HL-60 (cell line): Measurements from ENCODE around the gene BPHL.

ENCODE experiments used
- DNase-seq, 2 experiments: peaks; one replicate each; pipeline ENCODE4 v3.0.0-alpha.2; 2010 to 2020; ENCODE audit warnings: low read depth in 1 of 2, low spot score in 1 of 2
- H3K27ac ChIP-seq: fragments of 250-450 bp; sonication (Bioruptor Pico); replicated peaks from 2 replicates; pipeline ENCODE4 v1.5.1; 2020; ENCODE audit warnings: mild to moderate bottlenecking, moderate library complexity
- H3K27me3 ChIP-seq: fragments of 250-450 bp; sonication (Bioruptor Pico); 2 replicates; pipeline ENCODE4 v1.5.1; 2021; ENCODE audit warnings: mild to moderate bottlenecking, moderate library complexity; ENCODE audit not compliant: insufficient read depth, poor library complexity, severe bottlenecking
- H3K4me3 ChIP-seq: replicated peaks from 2 replicates; pipeline ENCODE4 v1.5.1; 2011; ENCODE audit warnings: mild to moderate bottlenecking, control low read depth, low read length; ENCODE audit not compliant: insufficient read depth
- GABPA ChIP-seq: IDR thresholded peaks from 2 replicates; pipeline ENCODE4 v1.6.1; 2012; ENCODE audit warnings: low read depth
- POLR2AphosphoS5 ChIP-seq: IDR thresholded peaks from 2 replicates; pipeline ENCODE4 v1.6.1; 2012; ENCODE audit warnings: low read depth
- SPI1 ChIP-seq: IDR thresholded peaks from 2 replicates; pipeline ENCODE4 v1.6.1; 2012; ENCODE audit warnings: low read depth, mild to moderate bottlenecking, borderline replicate concordance
- TF ChIP-seq, protein P1 (sequence below): IDR thresholded peaks from 2 replicates; pipeline ENCODE4 v1.6.1; 2012; ENCODE audit warnings: low read depth; ENCODE audit not compliant: insufficient replicate concordance
- TF ChIP-seq, protein P2 (sequence below): IDR thresholded peaks from one replicate; pipeline ENCODE4 v1.5.1; 2011; ENCODE audit warnings: low read length, control low read depth, inconsistent platforms; ENCODE audit not compliant: insufficient read depth

The BPHL gene

DNA sequence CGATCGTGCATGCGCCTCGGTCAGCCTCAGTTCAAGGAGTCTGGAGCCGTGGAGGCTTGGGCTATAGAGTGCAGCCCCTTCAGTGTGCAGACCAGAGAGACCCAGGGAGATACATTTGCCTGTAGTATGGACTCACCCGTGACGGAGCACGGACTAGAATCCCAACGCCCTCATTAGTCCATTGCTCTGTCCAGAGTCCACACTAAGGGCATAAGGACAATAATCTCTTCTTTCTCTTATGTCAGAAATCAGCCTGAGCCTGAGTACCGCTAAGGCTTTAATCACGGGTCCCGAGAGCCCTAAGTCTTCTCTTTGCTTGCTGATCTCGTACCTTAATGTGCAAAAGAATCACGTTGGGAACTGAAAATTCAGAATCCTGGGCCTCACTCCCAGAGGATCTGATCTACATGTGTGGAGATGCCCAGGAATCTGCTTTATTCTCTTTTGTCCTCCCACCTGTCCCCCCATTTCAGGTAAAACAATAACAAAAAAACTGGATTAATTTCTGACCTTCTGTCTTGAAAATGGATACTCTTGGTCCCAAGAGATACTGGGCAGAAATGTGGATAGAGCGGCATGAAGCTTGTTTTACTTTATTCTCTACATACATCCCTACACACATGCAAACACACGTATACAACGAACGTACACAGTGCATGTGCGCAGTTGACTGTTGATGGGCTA is 671 bp downstream of the BPHL start:
- peak overlapping the region; percentile 80 for H3K4me3 ChIP-seq
- H3K27me3 ChIP-seq: no peaks in the 10 kb centered on the region
- no peak for DNase-seq
- no peak overlapping the region for H3K27ac ChIP-seq
- TF ChIP-seq, protein P1, sequence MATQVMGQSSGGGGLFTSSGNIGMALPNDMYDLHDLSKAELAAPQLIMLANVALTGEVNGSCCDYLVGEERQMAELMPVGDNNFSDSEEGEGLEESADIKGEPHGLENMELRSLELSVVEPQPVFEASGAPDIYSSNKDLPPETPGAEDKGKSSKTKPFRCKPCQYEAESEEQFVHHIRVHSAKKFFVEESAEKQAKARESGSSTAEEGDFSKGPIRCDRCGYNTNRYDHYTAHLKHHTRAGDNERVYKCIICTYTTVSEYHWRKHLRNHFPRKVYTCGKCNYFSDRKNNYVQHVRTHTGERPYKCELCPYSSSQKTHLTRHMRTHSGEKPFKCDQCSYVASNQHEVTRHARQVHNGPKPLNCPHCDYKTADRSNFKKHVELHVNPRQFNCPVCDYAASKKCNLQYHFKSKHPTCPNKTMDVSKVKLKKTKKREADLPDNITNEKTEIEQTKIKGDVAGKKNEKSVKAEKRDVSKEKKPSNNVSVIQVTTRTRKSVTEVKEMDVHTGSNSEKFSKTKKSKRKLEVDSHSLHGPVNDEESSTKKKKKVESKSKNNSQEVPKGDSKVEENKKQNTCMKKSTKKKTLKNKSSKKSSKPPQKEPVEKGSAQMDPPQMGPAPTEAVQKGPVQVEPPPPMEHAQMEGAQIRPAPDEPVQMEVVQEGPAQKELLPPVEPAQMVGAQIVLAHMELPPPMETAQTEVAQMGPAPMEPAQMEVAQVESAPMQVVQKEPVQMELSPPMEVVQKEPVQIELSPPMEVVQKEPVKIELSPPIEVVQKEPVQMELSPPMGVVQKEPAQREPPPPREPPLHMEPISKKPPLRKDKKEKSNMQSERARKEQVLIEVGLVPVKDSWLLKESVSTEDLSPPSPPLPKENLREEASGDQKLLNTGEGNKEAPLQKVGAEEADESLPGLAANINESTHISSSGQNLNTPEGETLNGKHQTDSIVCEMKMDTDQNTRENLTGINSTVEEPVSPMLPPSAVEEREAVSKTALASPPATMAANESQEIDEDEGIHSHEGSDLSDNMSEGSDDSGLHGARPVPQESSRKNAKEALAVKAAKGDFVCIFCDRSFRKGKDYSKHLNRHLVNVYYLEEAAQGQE: no peak
- TF ChIP-seq GABPA (no peak), SPI1 (no peak), POLR2AphosphoS5 (no peak)
- TF ChIP-seq, protein P2, sequence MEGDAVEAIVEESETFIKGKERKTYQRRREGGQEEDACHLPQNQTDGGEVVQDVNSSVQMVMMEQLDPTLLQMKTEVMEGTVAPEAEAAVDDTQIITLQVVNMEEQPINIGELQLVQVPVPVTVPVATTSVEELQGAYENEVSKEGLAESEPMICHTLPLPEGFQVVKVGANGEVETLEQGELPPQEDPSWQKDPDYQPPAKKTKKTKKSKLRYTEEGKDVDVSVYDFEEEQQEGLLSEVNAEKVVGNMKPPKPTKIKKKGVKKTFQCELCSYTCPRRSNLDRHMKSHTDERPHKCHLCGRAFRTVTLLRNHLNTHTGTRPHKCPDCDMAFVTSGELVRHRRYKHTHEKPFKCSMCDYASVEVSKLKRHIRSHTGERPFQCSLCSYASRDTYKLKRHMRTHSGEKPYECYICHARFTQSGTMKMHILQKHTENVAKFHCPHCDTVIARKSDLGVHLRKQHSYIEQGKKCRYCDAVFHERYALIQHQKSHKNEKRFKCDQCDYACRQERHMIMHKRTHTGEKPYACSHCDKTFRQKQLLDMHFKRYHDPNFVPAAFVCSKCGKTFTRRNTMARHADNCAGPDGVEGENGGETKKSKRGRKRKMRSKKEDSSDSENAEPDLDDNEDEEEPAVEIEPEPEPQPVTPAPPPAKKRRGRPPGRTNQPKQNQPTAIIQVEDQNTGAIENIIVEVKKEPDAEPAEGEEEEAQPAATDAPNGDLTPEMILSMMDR: no peak

DNA sequence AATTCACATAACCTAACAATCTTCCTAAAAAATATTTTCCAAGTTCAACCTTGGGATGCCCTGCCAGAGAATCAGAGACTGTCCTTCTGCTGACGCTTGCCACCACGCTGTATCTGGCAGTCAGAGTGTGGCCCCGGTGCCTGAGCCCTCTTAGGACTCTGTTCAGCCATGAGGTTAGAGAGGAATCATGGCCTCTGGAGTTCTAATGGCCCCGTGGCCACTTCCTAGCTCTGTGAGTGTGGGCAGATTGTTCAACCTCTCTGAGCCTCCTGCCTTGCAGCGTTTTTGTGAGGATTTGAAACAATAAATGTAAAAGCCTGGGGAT is 2.2 kb downstream of the BPHL start:
- Histone ChIP-seq H3K4me3 (no peak overlapping the region), H3K27ac (no peak overlapping the region), H3K27me3 (no peaks in the 10 kb centered on the region)
- no peak for TF ChIP-seq SPI1
- TF ChIP-seq POLR2AphosphoS5: no peak
- TF ChIP-seq, protein P1: no peak
- TF ChIP-seq, protein P2: no peak
- TF ChIP-seq GABPA: no peak
- no peak for DNase-seq

DNA sequence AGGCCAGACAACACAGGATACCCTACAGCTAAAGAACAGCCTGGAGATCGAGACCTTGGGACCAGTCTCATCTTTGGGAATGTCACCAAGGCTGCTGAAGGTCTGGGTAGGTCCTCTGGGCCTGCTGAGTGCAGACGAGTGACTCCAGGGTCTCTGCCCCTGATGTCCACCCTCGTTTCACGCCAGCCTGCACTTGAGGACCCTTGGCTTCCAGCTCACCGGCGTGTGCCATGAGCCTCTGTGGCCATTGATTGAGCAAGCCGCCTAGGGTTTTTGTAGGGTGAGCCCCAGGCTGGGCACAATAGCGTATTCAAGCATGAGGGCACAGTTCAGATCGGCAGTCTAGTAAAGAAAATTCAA is 4.3 kb downstream of the BPHL start:
- no peaks in the 10 kb centered on the region for H3K27me3 ChIP-seq
- no peak overlapping the region for H3K4me3 ChIP-seq
- TF ChIP-seq SPI1: no peak
- TF ChIP-seq, protein P2: no peak
- no peak for TF ChIP-seq GABPA
- TF ChIP-seq POLR2AphosphoS5: no peak
- TF ChIP-seq, protein P1: no peak
- DNase-seq: no peak
- no peak overlapping the region for H3K27ac ChIP-seq
